ENCODE results near the gene SYT2. TPM values are rescaled to one million over a fixed set of nuclear protein-coding genes. Genes with fewer than 3 reads are reported as not detected.

The SYT2 gene
- total and polyA plus RNA-seq, 2 of the 13 experiments (the other 11 are each of a cell fraction or from before 2014, with no cell fraction given): not detected

DNA sequence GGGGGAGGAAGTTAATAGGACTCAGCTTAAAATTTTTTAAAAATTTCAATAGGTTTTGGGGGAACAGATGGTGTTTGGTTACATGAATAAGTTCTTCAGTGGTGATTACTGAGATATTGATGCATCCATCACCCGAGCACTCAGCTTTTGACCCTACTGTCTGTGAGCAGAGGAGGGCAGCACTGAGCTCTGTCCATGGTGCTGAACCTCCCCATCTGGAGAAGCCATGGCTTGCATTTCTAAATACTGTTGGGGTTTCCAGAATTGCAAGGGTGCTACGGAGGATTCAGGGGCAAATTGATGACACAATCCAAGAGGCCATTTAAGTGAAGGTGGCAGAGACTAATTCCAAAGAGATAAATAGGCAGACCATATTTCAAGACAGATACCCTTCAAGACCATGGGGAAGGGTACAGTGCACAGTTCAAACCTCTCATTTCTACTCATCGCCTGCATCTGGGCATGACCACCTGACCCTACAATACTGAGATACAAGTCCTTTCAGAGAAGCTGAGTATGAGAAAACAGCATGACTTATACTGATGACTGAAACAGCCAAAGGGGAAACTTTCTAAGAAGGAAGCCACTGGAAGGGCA, 17.2 kb downstream of the SYT2 start (continued):
- TF ChIP-seq, protein P1, sequence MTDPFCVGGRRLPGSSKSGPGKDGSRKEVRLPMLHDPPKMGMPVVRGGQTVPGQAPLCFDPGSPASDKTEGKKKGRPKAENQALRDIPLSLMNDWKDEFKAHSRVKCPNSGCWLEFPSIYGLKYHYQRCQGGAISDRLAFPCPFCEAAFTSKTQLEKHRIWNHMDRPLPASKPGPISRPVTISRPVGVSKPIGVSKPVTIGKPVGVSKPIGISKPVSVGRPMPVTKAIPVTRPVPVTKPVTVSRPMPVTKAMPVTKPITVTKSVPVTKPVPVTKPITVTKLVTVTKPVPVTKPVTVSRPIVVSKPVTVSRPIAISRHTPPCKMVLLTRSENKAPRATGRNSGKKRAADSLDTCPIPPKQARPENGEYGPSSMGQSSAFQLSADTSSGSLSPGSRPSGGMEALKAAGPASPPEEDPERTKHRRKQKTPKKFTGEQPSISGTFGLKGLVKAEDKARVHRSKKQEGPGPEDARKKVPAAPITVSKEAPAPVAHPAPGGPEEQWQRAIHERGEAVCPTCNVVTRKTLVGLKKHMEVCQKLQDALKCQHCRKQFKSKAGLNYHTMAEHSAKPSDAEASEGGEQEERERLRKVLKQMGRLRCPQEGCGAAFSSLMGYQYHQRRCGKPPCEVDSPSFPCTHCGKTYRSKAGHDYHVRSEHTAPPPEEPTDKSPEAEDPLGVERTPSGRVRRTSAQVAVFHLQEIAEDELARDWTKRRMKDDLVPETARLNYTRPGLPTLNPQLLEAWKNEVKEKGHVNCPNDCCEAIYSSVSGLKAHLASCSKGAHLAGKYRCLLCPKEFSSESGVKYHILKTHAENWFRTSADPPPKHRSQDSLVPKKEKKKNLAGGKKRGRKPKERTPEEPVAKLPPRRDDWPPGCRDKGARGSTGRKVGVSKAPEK (CRISPR knock-in tag; IDR thresholded peaks at IDR 0.05; ENCODE audit: borderline replicate concordance): no peak
- TF ChIP-seq PHF8 (CRISPR knock-in tag; IDR thresholded peaks at IDR 0.05) (no peak), FOXJ3 (CRISPR knock-in tag; IDR thresholded peaks at IDR 0.05; ENCODE audit: borderline replicate concordance) (no peak), RBFOX2 (IDR thresholded peaks at IDR 0.05; ENCODE audit: low read depth, low read length) (no peak), ZNF619 (CRISPR knock-in tag; IDR thresholded peaks at IDR 0.05) (no peak), ARID3A (IDR thresholded peaks at IDR 0.05; ENCODE audit: low read depth, low read length) (no peak), ZNF335 (CRISPR knock-in tag; IDR thresholded peaks at IDR 0.05) (peak; percentile 88), SMYD3 (CRISPR knock-in tag; IDR thresholded peaks at IDR 0.05) (no peak), ZNF792 (CRISPR knock-in tag; IDR thresholded peaks at IDR 0.05) (peak; percentile 90), XRCC5 (optimal IDR thresholded peaks at IDR 0.05; ENCODE audit: low read length) (peak; percentile 27)
- TF ChIP-seq, protein P2, sequence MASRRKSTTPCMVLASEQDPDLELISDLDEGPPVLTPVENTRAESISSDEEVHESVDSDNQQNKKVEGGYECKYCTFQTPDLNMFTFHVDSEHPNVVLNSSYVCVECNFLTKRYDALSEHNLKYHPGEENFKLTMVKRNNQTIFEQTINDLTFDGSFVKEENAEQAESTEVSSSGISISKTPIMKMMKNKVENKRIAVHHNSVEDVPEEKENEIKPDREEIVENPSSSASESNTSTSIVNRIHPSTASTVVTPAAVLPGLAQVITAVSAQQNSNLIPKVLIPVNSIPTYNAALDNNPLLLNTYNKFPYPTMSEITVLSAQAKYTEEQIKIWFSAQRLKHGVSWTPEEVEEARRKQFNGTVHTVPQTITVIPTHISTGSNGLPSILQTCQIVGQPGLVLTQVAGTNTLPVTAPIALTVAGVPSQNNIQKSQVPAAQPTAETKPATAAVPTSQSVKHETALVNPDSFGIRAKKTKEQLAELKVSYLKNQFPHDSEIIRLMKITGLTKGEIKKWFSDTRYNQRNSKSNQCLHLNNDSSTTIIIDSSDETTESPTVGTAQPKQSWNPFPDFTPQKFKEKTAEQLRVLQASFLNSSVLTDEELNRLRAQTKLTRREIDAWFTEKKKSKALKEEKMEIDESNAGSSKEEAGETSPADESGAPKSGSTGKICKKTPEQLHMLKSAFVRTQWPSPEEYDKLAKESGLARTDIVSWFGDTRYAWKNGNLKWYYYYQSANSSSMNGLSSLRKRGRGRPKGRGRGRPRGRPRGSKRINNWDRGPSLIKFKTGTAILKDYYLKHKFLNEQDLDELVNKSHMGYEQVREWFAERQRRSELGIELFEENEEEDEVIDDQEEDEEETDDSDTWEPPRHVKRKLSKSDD (CRISPR knock-in tag; IDR thresholded peaks at IDR 0.05; ENCODE audit: low read depth): no peak
- TF ChIP-seq, protein P3, sequence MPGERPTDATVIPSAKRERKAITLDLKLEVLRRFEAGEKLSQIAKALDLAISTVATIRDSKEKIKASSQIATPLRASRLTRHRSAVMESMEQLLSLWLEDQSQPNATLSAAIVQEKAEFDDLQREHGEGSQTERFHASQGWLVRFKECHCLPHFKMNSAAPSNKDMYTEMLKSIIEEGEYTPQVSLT (CRISPR knock-in tag; IDR thresholded peaks at IDR 0.05; ENCODE audit: borderline replicate concordance, low read depth): no peak
- TF ChIP-seq, protein P4, sequence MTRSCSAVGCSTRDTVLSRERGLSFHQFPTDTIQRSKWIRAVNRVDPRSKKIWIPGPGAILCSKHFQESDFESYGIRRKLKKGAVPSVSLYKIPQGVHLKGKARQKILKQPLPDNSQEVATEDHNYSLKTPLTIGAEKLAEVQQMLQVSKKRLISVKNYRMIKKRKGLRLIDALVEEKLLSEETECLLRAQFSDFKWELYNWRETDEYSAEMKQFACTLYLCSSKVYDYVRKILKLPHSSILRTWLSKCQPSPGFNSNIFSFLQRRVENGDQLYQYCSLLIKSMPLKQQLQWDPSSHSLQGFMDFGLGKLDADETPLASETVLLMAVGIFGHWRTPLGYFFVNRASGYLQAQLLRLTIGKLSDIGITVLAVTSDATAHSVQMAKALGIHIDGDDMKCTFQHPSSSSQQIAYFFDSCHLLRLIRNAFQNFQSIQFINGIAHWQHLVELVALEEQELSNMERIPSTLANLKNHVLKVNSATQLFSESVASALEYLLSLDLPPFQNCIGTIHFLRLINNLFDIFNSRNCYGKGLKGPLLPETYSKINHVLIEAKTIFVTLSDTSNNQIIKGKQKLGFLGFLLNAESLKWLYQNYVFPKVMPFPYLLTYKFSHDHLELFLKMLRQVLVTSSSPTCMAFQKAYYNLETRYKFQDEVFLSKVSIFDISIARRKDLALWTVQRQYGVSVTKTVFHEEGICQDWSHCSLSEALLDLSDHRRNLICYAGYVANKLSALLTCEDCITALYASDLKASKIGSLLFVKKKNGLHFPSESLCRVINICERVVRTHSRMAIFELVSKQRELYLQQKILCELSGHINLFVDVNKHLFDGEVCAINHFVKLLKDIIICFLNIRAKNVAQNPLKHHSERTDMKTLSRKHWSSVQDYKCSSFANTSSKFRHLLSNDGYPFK (CRISPR knock-in tag; IDR thresholded peaks at IDR 0.05; ENCODE audit: borderline replicate concordance): no peak
- TF ChIP-seq, protein P5, sequence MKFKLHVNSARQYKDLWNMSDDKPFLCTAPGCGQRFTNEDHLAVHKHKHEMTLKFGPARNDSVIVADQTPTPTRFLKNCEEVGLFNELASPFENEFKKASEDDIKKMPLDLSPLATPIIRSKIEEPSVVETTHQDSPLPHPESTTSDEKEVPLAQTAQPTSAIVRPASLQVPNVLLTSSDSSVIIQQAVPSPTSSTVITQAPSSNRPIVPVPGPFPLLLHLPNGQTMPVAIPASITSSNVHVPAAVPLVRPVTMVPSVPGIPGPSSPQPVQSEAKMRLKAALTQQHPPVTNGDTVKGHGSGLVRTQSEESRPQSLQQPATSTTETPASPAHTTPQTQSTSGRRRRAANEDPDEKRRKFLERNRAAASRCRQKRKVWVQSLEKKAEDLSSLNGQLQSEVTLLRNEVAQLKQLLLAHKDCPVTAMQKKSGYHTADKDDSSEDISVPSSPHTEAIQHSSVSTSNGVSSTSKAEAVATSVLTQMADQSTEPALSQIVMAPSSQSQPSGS (CRISPR knock-in tag; IDR thresholded peaks at IDR 0.05): peak; percentile 72
